ENCODE data around the gene CDYL2. TPM values are rescaled to one million over a fixed set of nuclear protein-coding genes. Genes with fewer than 3 reads are reported as not detected.

Gene CDYL2
- total RNA-seq, 1 experiment from 2014 or later = 7.6 TPM

DNA sequence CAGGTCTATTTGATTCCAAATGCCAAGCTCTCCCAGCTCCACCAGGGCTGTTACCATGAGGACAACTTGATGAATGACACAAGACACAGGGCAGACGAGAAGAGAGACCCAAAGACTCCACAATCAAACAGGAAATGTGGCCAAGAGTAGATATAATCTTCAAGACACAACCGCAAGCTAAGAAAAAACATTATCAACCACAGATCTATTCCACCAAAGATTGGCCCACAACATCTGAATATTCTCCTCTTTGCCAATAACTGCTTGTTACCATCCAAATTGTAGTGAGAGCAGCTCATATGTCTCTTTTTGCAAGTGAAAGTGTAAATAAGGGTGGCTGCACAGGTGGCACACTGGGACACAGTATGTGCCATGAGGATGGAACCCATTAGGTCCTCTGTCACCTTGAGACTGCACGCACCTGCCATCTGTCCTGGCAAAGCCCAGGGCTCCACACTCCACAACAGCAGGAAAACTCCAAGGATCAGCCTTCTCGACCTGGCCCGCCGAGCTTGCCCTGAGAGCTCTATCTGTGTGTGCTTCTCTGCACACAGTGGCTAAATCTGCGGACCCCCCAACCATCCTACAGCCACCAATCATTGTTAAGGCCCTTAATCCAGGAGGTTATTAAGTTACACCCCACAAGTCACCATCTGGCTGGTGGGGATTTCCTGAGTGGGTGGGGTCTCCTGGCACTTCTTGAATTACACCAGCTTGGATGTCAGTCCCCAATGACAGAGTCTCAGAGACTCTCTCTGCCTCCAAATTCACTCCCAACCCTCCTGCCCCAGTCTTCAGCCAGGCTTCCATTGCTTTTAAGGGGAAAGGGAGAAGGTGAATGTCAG lies 213.1 kb downstream of the CDYL2 start:
- no peak overlapping the region for H3K9ac ChIP-seq (ENCODE audit: low read length)
- H3K4me1 ChIP-seq (ENCODE audit: insufficient read depth, low read length) = no peaks in the 10 kb centered on the region
- H4K20me1 ChIP-seq (ENCODE audit: low read length) = no peaks in the 10 kb centered on the region
- H3K4me2 ChIP-seq (ENCODE audit: low read length) = no peak overlapping the region
- TF ChIP-seq EZH2phosphoT487 (IDR thresholded peaks at IDR 0.05; ENCODE audit: borderline replicate concordance, low read length) (no peak), EZH2 (IDR thresholded peaks at IDR 0.05; ENCODE audit: low read length, unreplicated experiment) (no peak)
- TF ChIP-seq, protein P1, sequence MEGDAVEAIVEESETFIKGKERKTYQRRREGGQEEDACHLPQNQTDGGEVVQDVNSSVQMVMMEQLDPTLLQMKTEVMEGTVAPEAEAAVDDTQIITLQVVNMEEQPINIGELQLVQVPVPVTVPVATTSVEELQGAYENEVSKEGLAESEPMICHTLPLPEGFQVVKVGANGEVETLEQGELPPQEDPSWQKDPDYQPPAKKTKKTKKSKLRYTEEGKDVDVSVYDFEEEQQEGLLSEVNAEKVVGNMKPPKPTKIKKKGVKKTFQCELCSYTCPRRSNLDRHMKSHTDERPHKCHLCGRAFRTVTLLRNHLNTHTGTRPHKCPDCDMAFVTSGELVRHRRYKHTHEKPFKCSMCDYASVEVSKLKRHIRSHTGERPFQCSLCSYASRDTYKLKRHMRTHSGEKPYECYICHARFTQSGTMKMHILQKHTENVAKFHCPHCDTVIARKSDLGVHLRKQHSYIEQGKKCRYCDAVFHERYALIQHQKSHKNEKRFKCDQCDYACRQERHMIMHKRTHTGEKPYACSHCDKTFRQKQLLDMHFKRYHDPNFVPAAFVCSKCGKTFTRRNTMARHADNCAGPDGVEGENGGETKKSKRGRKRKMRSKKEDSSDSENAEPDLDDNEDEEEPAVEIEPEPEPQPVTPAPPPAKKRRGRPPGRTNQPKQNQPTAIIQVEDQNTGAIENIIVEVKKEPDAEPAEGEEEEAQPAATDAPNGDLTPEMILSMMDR (conservative IDR thresholded peaks at IDR 0.05; ENCODE audit: low read depth, low read length) = no peak
- H3K27me3 ChIP-seq (ENCODE audit: low read length) = no peaks in the 10 kb centered on the region
- H3K36me3 ChIP-seq (ENCODE audit: low read depth, low read length) = no peaks in the 10 kb centered on the region
- H3K4me3 ChIP-seq (ENCODE audit: low read length) = no peak overlapping the region
- no peak overlapping the region for H3K27ac ChIP-seq (ENCODE audit: low read length)
- ATAC-seq = no peak
- BruUV-seq (replicated peaks) = no TSS peak
- H3F3A ChIP-seq (ENCODE audit: low read length, unreplicated experiment) = no peaks in the 10 kb centered on the region
- CTCF ChIA-PET = no interaction called here
- no peak overlapping the region for H2AFZ ChIP-seq (ENCODE audit: low read length)
- H3K9me3 ChIP-seq (ENCODE audit: low read length) = no peaks in the 10 kb centered on the region
- intact Hi-C loops (cut with micrococcal nuclease) = no loop called here
- H3K9me2 ChIP-seq (replicated peaks; ENCODE audit: low read length) = no peaks in the 10 kb centered on the region
- DNase-seq = no peak
- POLR2A ChIA-PET (ENCODE audit: unreplicated experiment) = no interaction called here
- H3K79me2 ChIP-seq (ENCODE audit: low read length) = no peaks in the 10 kb centered on the region

DNA sequence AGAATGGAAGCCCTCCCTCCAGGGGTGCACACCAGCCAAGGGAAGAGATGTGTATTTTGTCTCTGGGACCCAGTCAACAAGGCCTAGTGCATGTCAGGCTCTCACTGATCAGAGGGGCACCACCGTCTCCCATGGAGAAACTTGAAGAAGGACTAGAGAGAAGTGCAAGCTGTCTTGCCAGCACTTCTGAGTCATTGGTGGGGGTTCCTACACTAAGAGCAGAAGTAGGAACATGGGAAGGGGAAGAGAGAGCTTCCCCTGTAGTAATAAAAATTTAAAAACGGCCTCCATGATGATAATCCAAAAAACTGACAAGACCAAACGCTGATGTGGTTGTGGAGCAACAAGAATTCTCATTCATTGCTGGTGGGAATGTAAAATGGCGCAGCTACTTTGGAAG lies 217.3 kb downstream of the CDYL2 start:
- H3K9ac ChIP-seq (ENCODE audit: low read length) = no peak overlapping the region
- H3F3A ChIP-seq (ENCODE audit: low read length, unreplicated experiment) = no peaks in the 10 kb centered on the region
- ATAC-seq (no peak), DNase-seq (no peak)
- no peak overlapping the region for H3K4me3 ChIP-seq (ENCODE audit: low read length)
- no peak overlapping the region for H3K27ac ChIP-seq (ENCODE audit: low read length)
- peaks cover 14% of the 10 kb centered on the region; the same call in 1 of the 2 replicates for H3K4me1 ChIP-seq (ENCODE audit: insufficient read depth, low read length)
- no peaks in the 10 kb centered on the region for H3K79me2 ChIP-seq (ENCODE audit: low read length)
- no peaks in the 10 kb centered on the region for H4K20me1 ChIP-seq (ENCODE audit: low read length)
- POLR2A ChIA-PET (ENCODE audit: unreplicated experiment) = no interaction called here
- TF ChIP-seq EZH2 (IDR thresholded peaks at IDR 0.05; ENCODE audit: low read length, unreplicated experiment) (no peak), EZH2phosphoT487 (IDR thresholded peaks at IDR 0.05; ENCODE audit: borderline replicate concordance, low read length) (no peak)
- TF ChIP-seq, protein P1 (conservative IDR thresholded peaks at IDR 0.05; ENCODE audit: low read depth, low read length) = no peak
- H3K27me3 ChIP-seq (ENCODE audit: low read length) = no peaks in the 10 kb centered on the region
- no peaks in the 10 kb centered on the region for H3K9me3 ChIP-seq (ENCODE audit: low read length)
- H3K4me2 ChIP-seq (ENCODE audit: low read length) = no peak overlapping the region
- BruUV-seq (replicated peaks) = no TSS peak
- H2AFZ ChIP-seq (ENCODE audit: low read length) = no peak overlapping the region
- H3K9me2 ChIP-seq (replicated peaks; ENCODE audit: low read length) = no peaks in the 10 kb centered on the region
- CTCF ChIA-PET = no interaction called here
- intact Hi-C loops (cut with micrococcal nuclease) = no loop called here
- no peaks in the 10 kb centered on the region for H3K36me3 ChIP-seq (ENCODE audit: low read depth, low read length)

DNA sequence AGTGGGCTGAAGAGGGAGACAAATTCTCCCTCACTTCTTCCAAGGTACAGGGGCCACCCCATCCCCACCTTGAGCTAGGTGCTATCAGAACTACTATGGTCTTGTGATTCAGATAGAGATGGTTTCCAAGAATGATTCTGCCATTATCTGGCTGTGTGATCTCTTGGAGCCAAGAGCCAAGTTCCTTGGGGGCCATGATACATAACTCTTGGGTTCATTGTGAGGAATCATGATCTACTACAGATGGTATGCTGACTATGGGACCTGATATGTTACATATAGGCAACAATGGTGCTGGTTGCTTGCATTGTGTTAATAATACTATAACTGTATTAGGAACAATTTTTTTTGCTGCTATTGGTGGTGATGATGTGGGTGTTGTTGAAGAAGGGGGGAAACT lies 217.9 kb downstream of the CDYL2 start:
- no peaks in the 10 kb centered on the region for H3K9me2 ChIP-seq (replicated peaks; ENCODE audit: low read length)
- no peak overlapping the region for H3K4me2 ChIP-seq (ENCODE audit: low read length)
- no peaks in the 10 kb centered on the region for H3K36me3 ChIP-seq (ENCODE audit: low read depth, low read length)
- H3K9me3 ChIP-seq (ENCODE audit: low read length) = no peaks in the 10 kb centered on the region
- H4K20me1 ChIP-seq (ENCODE audit: low read length) = no peaks in the 10 kb centered on the region
- H3K4me1 ChIP-seq (ENCODE audit: insufficient read depth, low read length) = peaks cover 14% of the 10 kb centered on the region; the same call in 1 of the 2 replicates
- H2AFZ ChIP-seq (ENCODE audit: low read length) = no peak overlapping the region
- H3F3A ChIP-seq (ENCODE audit: low read length, unreplicated experiment) = no peaks in the 10 kb centered on the region
- no TSS peak for BruUV-seq (replicated peaks)
- H3K79me2 ChIP-seq (ENCODE audit: low read length) = no peaks in the 10 kb centered on the region
- no peaks in the 10 kb centered on the region for H3K27me3 ChIP-seq (ENCODE audit: low read length)
- no peak overlapping the region for H3K9ac ChIP-seq (ENCODE audit: low read length)
- H3K27ac ChIP-seq (ENCODE audit: low read length) = no peak overlapping the region
- CTCF ChIA-PET = no interaction called here
- intact Hi-C loops (cut with micrococcal nuclease) = no loop called here
- TF ChIP-seq EZH2 (IDR thresholded peaks at IDR 0.05; ENCODE audit: low read length, unreplicated experiment) = no peak
- TF ChIP-seq, protein P1 (conservative IDR thresholded peaks at IDR 0.05; ENCODE audit: low read depth, low read length) = no peak
- no peak for TF ChIP-seq EZH2phosphoT487 (IDR thresholded peaks at IDR 0.05; ENCODE audit: borderline replicate concordance, low read length)
- ATAC-seq (no peak), DNase-seq (no peak)
- POLR2A ChIA-PET (ENCODE audit: unreplicated experiment) = no interaction called here
- H3K4me3 ChIP-seq (ENCODE audit: low read length) = no peak overlapping the region
